GM21360 (cell line): ENCODE results near the gene SETDB2.

ENCODE experiments used
- ATAC-seq: cut with Tn5 transposase; IDR thresholded peaks from one replicate; pipeline ENCODE4 v1.9.1; 2021; ENCODE audit warnings: mild to moderate bottlenecking, moderate library complexity; ENCODE audit not compliant: unreplicated experiment

SETDB2 gene

DNA sequence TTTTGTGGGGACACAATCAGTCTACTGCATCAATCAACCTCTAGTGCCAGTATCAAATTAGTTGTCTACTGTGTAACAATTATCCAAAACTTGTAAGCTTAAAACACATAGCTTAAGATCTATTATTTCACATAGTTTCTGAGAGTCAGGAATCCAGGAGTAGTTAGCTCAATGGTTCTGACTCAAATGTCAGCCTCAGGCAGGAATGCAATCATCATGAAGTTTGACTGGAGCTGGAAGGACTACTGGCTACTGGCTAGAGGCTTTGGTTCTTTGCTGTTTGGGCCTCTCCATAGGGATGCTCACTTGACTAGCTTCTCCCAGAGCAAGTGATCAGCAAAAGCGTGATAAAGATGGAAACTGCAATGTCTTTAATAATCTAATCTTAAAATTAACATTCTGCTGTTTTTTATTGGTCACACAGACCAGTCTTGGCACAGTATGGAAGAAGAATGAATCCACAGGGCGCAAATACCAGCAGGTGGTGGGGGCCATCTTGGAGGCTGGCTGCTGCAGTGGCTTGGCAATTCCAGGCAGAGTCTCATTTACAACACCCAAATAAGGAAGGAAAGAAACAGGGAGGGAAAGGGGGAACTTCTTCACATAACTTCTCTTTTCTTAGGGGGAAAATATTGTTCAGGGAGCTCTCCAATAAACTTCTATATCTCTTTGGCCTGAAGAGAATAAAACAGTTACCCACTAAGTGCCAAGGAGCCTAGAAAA is 15.9 kb upstream of the SETDB2 start:
- no peak for ATAC-seq

DNA sequence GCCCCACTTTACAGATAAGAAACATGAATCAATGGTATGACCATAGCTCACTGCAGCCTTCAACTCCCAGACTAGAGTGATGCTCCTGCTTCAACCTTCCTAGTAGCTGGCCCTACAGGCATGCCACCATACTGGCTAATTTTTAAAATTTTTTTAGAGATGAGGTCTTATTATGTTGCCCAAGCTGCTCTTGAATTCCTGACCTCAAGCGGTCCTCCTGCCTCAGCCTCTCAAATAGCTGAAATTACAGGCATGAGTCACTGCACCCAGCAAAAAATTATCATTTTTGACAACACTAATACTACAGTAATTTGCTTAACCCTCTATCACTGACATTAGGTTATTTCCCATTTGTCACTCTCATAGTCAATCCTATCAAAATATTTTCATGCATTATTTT is 15.0 kb upstream of the SETDB2 start:
- ATAC-seq: no peak

DNA sequence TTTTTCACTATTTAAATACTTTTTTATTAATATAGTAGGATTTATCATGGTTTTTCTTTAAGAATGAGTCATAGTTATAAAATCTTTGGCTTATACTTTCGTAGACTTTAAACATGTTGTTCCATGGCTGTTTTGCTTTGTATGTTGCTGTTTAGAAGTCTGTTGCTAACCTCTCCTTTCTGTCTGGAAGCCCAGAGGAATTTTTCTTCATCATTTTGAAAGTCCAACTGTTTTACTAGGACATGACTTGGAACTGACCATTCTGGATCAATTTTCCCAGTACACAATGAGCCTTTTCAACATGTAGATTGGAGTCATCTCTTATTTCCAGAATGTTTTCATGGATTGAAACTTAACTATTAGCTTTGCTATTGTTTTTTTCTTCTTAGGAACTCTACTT is 8.1 kb upstream of the SETDB2 start:
- ATAC-seq: no peak

DNA sequence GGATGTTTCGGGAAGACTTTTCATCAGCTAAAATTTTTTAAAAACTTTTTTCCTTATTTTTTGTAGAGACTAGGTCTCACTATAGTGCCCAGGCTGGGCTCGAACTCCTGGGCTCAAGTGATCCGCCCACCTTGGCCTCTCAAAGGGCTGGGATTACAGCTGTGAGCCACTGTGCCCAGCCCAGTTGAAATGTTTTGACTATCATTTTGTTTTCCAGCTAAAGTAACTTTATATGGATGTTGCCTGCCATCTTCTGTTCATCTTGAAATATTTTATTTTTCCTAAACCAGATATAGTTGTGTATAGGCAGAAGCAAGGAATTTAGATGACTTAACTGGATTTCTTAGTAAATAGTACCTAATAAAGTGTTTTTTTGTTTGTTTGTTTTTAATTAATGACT is 7.2 kb upstream of the SETDB2 start:
- no peak for ATAC-seq

DNA sequence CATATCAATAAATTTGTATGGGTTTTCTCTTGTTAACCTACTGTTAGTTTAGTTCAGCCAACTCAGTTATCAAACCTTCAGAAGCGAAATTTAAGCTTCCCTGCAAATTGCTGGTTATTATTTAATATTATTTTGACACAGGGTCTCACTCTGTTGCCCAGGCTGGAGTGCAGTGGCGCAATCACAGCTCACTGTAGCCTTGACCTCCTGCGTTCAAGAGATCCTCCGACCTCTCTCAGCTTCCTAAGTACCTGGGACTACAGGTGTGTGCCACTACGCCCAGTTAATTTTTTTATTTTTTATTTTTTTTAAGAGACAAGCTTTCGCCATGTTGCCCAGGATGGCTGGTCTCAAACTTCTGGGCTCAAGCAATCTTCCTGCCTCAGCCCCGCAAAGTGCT is 6.4 kb upstream of the SETDB2 start:
- no peak for ATAC-seq

DNA sequence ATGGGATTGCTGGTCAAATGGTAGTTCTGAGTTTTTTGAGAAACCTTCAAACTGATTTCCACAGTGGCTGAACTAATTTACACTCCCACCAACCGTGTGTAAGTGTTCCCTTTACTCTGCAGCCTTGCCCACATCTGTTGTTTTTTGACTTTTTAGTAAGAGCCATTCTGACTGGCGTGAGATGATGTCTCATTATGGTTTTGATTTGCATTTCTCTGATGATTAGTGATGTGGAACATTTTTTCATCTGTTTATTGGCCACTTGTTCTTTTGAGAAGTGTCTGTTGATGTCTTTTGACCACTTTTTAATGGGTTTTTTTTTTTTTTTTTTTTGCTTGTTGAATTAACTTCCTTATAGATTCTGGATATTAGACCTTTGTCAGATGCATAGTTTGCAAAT is 4.5 kb upstream of the SETDB2 start:
- ATAC-seq: no peak

DNA sequence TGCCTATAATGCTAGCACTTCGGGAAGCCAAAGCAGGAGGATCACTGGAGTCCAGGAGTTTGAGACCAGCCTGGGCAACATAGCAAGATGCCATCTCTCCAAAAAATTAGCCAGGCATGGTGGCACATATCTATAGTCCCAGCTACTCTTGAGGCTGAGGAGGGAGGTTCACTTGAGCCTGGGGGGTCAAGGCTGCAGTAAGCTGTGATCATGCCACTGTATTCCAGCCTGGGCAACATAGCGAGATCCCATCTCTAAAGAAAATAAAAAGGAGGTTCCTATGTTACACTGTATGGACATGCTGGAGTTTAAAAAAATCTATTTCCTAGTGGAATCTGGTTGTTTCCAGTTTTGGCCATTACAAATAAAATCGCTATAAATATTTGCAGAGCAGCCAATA is 2.8 kb upstream of the SETDB2 start:
- ATAC-seq: no peak

DNA sequence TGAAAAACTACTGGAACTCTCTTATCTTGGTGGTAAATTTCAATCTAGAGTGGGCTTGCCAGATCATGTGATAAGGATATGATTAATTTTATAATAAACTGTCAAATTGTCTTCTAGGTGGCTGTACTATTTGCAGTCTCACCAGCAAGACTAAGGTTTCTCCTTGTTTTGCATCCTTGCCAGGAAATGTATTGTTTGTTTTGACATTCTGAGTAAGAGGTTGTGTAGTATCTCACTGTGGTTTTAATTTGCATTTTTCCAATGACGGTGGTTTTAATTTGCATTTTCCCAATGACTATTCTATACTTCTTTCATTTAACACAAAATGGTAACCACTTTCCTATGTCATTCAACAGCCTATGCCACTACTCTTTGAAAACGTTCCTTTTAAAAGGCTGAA is 2.2 kb upstream of the SETDB2 start:
- ATAC-seq: no peak

DNA sequence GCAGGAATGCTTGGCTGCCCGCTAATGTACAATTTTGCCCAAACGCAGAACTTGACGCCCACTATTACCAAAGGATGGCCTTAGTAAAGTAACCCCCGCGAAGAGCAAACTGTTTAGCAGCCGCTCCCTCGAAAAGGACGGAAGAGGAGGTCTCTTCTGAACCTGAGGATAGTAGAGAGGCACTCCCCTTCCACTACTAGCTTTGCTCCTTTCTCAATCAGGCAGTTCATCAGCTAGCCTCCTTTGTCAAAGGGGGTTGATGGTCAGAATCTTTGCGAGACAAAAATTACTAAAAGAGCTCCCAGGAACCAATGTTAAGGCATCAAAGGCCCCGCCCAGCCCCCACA is 744 bp upstream of the SETDB2 start:
- no peak for ATAC-seq

DNA sequence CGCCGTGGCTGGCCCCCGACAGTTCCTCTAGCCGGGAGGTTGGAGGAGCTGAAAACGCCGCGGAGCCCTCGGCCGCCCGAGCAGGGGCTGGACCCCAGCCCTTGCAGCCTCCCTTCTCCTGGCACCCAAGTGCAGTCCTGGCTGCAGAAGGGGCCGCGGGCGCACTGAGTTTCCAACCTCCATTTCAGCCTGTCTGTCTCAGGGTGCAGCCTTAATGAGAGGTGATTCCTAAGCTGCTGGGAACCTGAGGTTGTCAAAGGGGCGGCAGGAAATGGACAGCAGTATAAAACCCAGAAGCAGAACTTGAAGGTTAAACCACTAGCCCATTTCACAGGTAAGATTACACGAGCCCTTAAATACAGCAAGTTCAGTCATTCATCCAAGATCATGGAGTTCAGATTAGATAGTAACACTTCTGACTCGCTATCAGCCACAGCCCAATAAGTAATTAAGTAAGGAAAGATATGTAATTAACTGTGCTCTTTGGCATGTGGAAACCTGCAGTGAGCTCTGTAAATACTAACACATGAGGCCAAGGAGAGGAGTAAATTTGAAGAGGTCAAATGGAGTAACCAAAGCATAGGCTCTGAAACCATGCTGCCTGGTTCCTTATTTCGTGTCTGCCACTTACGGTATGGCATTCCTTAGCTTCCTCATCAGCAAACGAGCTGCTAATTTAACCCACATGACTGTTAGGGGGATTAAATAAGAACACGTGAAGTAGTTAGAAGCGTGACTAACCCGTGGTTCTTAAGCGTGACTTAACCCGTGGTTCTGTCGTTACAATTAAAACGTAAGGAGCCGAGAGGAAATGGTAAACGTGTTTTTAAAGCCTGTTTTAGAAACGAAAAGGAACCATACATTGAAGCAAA is 686 bp downstream of the SETDB2 start:
- peak; percentile 3 for ATAC-seq

DNA sequence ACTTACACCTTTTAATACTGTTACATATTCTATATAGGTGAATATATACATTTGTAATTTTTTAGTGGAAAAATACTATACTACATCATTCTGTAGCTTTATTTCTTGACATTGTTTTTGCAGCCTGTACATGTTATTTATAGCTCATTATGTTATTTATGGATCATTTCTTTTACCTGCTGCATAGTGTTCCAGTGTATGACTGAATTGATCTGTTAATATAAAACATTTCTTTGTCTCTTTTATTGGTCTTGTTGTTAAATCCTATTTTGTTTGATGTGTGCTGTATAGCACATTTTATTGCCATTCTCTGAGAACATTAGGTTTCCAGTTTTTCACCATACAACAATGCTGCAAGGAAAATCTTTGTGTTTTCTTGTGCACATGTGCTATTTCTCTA is 2.4 kb downstream of the SETDB2 start:
- ATAC-seq: no peak

DNA sequence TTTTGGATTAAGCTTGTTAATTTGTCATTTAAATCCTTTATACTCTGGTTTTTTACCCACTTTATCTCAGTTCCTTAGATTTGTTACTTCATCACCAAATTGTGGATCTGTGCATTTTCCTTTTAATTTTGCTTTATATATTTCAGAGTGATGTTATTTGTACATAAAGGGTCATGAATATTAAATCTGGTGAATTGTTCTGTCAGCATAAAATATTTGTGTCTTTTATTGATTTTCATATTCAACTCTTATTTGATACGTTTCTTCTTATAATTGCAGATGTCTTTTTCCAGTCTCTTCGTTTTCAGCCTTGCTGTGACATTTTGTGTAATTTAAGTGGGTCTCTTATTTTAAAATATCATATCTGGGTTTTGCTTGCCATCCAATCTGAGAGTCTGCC is 4.7 kb downstream of the SETDB2 start:
- no peak for ATAC-seq

DNA sequence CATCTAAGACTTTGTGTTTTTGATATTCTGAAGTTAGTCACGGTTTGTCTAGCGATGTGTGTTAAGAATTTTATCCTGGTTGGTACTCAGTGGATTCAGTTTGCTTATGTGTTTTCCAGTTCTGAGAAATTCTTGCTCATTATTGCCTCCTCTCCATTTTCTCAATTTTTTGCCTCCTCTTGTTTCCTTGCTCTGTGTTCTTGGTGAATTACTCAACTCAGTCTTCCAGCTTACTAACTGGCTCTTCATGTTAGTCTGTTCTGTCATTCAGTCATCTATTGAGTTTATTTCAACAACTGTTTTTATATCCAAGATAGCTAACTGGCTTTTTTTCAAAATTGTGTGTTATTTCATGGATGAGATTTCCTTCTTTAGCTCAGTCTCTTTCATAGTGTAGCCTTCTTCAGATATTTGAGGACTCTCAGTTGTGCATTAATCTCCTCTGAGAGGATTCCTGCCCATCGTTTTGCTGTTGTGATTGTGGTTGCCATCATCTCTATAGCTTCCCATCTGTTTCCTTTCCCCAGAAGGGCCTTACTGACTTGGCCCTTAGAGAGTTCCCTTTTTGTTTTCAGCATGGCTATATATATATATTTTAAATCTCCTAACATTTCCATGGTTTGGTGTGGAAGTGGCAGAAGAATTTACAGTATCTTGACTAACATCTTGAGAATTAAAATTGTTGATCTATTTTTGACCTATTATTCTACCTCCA is 6.2 kb downstream of the SETDB2 start:
- no peak for ATAC-seq

DNA sequence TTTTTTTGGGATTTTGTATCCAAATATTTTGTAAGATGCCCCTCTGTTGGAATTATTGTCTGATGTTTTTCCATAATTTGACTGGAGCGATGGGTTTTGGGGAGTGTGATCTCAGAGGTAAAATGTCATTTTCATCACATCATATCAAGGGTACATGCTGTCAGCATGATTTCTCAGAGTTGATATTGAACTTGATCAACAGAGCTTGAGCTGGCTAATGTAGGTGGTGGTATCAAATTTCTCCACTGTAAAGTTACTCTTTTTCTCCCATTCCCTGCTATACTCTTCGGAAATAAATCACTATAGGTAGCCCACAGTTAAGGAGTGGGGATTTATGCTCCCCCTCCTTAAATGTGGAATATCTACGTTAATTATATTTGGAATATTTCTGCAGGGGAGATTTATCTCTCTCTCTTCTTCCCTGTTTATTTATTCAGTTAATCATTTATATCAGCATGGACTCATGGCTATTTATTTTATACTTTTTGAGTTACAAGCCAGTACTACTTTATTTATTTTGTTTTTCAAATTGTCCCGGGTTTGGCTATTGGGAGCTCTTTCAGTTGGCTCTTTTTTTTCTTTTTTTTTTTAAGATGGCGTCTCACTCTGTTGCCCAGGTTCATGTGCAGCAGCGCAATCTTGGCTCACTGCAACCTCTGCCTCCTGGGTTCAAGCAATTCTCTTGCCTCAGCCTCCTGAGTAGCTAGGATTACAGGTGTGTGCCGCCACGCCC is 8.8 kb downstream of the SETDB2 start:
- no peak for ATAC-seq

DNA sequence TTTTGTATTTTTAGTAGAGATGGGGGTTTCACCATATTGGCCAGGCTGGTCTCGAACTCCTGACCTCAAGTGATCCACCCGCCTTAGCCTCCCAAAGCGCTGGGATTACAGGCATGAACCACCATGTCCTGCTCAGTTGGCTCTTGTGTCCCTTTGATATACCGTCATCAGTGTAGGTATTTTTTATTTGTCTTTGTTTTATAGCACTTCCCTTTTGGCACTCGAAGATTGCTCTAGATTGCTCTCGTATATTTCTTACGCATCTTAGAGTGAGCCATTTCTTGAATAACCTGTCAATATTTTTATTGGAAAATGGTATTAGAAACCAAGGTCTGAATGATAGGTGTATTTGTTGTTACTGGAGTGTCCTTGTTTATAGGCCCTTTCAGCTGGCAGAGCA is 9.4 kb downstream of the SETDB2 start:
- no peak for ATAC-seq

DNA sequence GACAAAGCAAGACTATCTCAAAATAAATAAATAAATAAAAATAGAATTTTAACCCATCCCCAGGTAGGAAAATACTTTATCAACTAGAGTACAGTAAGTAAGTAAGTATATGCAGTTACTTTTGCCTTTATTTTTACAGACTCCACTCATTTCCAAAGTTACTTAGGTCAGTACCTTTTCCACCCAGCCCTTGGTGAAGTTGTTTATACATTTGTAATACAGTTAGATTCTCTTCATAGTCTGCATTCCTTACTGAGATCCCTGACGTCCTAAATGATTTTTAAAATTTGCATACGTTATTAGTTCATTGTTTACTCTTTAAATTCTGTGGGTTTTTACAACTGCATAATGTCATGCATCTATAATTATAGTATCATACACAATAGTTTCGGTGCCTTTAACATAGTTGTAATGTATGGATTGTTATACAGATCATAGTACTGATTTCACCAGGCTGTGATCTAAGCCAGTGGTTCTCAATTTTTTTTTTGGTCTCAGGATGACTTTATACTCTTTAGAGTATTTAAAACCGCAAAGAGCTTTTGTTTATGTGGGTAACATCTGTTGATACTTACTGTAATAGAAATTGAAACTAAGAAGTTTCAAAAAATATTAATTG is 10.4 kb downstream of the SETDB2 start:
- ATAC-seq: peak; percentile 89

DNA sequence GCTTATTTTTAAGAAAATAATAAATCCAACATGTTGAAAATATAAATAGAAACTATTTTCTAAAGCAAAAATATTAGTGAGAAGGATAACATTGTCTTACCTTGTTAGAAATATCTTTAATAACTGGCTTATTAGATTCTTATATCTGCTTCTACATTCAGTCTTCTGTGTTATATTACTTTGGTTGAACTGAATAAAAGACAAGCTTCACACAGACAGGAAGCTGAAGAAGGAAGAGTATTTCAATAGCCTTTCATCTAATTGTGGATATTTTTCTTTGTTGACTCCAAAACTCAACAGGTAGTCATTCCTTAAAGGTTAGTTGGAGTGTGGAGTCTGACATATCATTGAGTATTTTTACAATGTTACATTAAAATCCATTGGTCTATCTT is 10.9 kb downstream of the SETDB2 start:
- ATAC-seq: no peak

DNA sequence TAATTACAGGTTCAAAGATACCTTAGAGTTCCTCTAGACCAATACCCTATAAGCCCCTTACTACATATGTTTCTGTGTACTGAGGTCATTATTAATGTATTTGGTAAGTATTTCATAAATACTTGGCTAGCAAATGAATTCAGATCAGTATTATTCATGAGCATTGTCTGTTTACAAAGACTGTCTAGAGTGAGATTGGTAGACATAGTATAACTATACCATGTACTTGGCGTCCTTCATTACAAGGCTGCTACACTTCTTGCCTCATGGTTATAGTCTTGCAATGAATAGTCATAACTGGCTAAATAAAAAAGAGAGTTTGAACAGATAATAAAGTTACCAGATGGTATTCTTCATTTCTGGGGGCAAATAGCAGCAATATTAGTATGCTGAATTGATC is 12.1 kb downstream of the SETDB2 start:
- ATAC-seq: no peak

DNA sequence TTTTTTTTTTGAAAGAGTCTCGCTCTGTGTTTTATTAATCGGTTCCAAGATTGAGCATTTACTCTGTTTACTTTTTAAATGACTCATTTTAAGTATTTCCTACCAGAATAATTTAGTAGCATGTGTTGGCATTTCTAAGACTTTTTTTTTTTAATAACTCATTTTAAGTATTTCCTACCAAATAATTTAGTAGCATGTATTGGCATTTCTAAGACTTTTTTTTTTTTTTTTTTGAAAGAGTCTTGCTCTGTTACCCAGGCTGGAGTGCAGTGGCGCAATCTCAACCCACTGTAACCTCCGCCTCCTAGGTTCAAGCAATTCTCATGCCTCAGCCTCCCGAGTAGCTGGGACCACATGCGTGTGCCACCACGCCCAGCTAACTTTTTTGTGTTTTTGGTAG is 13.1 kb downstream of the SETDB2 start:
- no peak for ATAC-seq

DNA sequence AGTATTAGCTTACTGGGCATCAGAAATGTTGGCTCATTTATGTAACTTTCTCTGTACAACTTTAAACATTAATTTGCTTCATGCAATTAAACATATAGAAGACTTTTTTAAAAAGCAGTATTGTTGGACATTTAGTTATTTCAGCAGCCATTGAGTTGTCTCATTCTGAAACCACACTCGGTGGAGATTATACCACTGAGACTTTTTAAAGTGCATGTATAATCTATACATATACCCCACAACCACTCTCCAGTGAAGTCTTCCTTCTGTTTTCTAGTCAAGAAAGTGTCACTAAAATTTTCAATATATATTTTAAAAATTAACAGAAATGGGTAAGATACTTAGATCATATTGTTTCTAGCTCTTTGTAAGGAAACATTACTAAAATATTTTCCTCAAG is 15.5 kb downstream of the SETDB2 start:
- peak; percentile 41 for ATAC-seq

DNA sequence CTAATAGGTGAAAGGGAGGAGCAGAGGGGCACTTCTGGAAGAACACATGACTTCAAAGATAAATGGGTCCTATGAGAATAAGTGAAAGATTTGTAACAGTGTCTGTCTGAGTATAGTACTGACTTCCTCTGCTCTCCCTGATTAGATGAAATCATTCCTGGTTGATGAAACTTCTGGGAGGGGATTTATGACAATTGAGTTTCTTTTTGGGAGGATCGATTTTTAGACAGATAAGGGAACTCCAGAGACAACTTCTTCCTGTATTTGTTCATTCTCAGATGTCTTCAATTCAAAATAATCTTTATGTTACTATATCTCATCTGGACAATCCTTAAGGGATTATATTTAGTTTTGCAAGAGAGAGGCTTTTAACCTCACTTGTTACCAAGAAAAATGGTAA is 20.0 kb downstream of the SETDB2 start:
- ATAC-seq: no peak
